ENCODE results near the gene C5AR1. TPM values are rescaled to one million over a fixed set of nuclear protein-coding genes. Genes with fewer than 3 reads are reported as not detected.

The C5AR1 gene
- total RNA-seq, 4 donors from 2014 or later: 1.2 to 2.4 (median 1.5) TPM

DNA sequence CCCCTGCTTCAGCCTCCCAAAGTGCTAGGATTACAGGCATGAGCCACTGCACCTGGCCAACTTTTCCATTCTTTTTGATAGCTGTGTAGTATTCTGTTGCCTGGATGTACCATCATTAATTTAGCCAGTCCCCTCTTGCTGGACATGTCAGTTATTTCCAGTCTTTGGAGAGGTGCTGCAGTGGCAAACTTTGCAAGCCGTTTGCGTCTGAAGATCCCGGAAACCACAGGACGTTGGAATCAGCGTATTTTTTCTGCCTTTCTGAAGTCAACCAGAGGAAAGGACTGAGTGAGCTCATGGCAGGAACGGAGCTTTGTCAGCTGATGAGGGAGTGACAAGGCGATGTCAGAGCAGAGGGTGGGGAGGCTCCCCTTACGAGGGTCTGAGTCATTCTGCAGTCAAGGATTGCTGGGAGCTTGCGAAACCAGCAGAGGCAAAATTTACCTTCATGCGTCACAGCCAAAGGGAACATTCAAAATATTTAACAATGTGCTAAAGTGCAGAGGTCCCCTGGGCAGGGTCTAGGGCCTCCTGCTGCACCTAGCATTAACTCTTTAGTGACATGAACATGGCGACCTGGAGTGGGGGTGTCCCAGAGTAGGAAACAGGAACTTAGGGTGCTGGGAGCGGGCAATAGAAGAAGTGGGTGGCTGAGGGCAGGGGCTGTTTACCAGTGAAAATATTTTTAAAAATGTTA, 5.6 kb downstream of the C5AR1 start:
- Histone ChIP-seq H3K4me3 (no peak overlapping the region), H3K9me3 (no peaks in the 10 kb centered on the region), H3K27me3 (peaks cover 11% of the 10 kb centered on the region), H3K27ac (no peak overlapping the region), H3K36me3 (no peaks in the 10 kb centered on the region), H3K4me1 (peaks cover 4% of the 10 kb centered on the region)
- DNase-seq (ENCODE audit: low spot score in 2 of 2): peak; percentile 88
- TF ChIP-seq POLR2AphosphoS5 (IDR thresholded peaks at IDR 0.05): peak in 2 of 3 donors; percentile 64 to 87
- TF ChIP-seq, protein P1, sequence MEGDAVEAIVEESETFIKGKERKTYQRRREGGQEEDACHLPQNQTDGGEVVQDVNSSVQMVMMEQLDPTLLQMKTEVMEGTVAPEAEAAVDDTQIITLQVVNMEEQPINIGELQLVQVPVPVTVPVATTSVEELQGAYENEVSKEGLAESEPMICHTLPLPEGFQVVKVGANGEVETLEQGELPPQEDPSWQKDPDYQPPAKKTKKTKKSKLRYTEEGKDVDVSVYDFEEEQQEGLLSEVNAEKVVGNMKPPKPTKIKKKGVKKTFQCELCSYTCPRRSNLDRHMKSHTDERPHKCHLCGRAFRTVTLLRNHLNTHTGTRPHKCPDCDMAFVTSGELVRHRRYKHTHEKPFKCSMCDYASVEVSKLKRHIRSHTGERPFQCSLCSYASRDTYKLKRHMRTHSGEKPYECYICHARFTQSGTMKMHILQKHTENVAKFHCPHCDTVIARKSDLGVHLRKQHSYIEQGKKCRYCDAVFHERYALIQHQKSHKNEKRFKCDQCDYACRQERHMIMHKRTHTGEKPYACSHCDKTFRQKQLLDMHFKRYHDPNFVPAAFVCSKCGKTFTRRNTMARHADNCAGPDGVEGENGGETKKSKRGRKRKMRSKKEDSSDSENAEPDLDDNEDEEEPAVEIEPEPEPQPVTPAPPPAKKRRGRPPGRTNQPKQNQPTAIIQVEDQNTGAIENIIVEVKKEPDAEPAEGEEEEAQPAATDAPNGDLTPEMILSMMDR (IDR thresholded peaks at IDR 0.05): no peak
- TF ChIP-seq POLR2A (IDR thresholded peaks at IDR 0.05): no peak
- WGBS: 39% methylated on average over 12 of the region's 12 CpGs

DNA sequence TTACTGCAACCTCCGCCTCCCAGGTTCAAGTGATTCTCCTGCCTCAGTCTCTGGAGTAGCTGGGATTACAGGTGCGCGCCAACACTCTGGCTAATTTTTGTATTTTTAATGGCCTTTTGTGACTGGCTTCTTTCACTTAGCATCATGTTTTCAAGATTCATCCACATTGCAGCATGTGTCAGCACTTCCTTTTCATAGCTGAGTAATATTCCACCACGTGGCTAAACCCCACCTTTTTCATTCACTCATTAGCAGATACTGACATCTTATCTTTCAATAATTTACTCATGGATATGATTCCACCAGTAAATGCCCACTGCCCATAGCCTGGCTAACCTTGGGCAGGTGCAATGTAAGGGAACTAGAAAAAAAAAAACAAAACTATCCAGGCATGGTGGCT, 6.9 kb downstream of the C5AR1 start:
- 88% methylated on average over 4 of the region's 4 CpGs for WGBS
- Histone ChIP-seq H3K27ac (no peak overlapping the region), H3K4me3 (no peak overlapping the region), H3K9me3 (no peaks in the 10 kb centered on the region), H3K27me3 (peaks cover 2% of the 10 kb centered on the region), H3K36me3 (no peaks in the 10 kb centered on the region), H3K4me1 (no peaks in the 10 kb centered on the region)
- no peak for DNase-seq (ENCODE audit: low spot score in 2 of 2)
- TF ChIP-seq EP300 (IDR thresholded peaks at IDR 0.05) (no peak), POLR2AphosphoS5 (IDR thresholded peaks at IDR 0.05) (no peak), POLR2A (IDR thresholded peaks at IDR 0.05) (no peak)
- TF ChIP-seq, protein P1 (IDR thresholded peaks at IDR 0.05): no peak

DNA sequence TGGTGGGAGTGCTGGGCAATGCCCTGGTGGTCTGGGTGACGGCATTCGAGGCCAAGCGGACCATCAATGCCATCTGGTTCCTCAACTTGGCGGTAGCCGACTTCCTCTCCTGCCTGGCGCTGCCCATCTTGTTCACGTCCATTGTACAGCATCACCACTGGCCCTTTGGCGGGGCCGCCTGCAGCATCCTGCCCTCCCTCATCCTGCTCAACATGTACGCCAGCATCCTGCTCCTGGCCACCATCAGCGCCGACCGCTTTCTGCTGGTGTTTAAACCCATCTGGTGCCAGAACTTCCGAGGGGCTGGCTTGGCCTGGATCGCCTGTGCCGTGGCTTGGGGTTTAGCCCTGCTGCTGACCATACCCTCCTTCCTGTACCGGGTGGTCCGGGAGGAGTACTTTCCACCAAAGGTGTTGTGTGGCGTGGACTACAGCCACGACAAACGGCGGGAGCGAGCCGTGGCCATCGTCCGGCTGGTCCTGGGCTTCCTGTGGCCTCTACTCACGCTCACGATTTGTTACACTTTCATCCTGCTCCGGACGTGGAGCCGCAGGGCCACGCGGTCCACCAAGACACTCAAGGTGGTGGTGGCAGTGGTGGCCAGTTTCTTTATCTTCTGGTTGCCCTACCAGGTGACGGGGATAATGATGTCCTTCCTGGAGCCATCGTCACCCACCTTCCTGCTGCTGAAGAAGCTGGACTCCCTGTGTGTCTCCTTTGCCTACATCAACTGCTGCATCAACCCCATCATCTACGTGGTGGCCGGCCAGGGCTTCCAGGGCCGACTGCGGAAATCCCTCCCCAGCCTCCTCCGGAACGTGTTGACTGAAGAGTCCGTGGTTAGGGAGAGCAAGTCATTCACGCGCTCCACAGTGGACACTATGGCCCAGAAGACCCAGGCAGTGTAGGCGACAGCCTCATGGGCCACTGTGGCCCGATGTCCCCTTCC, 10.5 kb downstream of the C5AR1 start:
- Histone ChIP-seq H3K36me3 (no peaks in the 10 kb centered on the region), H3K27me3 (peaks cover 4% of the 10 kb centered on the region), H3K4me3 (no peak overlapping the region), H3K9me3 (no peaks in the 10 kb centered on the region), H3K27ac (no peak overlapping the region), H3K4me1 (no peaks in the 10 kb centered on the region)
- no peak for DNase-seq (ENCODE audit: low spot score in 2 of 2)
- WGBS: 91% methylated on average over 44 of the region's 46 CpGs
- TF ChIP-seq, protein P1 (IDR thresholded peaks at IDR 0.05): no peak
- TF ChIP-seq POLR2AphosphoS5 (IDR thresholded peaks at IDR 0.05): no peak
- no peak for TF ChIP-seq EP300 (IDR thresholded peaks at IDR 0.05)
- no peak for TF ChIP-seq POLR2A (IDR thresholded peaks at IDR 0.05)

DNA sequence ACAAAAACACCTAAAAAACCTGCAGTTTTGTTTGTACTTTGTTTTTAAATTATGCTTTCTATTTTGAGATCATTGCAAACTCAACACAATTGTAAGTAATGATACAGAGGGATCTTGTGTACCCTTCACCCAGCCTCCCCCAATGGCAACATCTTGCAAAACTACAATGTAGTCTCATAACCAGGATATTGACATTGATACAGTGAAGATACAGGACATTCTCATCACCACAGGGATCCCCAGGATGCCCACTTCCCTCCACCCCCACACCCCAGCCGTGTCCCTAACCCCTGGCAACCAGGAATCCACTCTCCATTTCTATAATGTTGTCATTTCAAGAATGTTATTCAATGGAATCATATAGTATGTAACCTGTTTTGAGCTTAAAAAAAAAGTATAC, 12.0 kb downstream of the C5AR1 start:
- Histone ChIP-seq H3K27ac (no peak overlapping the region), H3K36me3 (no peaks in the 10 kb centered on the region), H3K4me3 (no peak overlapping the region), H3K27me3 (peaks cover 4% of the 10 kb centered on the region), H3K4me1 (no peaks in the 10 kb centered on the region), H3K9me3 (no peaks in the 10 kb centered on the region)
- WGBS: 79% methylated on average over 1 of the region's 1 CpG
- DNase-seq (ENCODE audit: low spot score in 2 of 2): no peak
- no peak for TF ChIP-seq EP300 (IDR thresholded peaks at IDR 0.05)
- TF ChIP-seq POLR2AphosphoS5 (IDR thresholded peaks at IDR 0.05): no peak
- TF ChIP-seq POLR2A (IDR thresholded peaks at IDR 0.05): no peak
- TF ChIP-seq, protein P1 (IDR thresholded peaks at IDR 0.05): no peak

DNA sequence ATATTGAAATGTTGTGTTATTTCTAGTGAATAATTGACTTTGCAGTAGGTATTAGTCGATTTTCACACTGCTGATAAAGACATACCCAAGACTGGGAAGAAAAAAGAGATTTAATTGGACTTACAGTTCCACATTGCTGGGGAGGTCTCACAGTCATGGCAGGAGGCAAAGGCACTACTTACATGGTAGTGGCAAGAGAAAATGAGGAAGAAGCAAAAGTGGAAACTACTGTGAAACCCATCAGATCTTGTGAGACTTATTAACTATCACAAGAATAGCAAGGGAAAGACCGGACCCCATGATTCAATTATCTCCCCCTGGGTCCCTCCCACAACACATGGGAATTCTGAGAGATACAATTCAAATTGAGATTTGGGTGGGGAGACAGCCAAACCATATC, 12.4 kb downstream of the C5AR1 start:
- no peaks in the 10 kb centered on the region for H3K9me3 ChIP-seq
- peaks cover 4% of the 10 kb centered on the region for H3K27me3 ChIP-seq
- TF ChIP-seq EP300 (IDR thresholded peaks at IDR 0.05): no peak
- TF ChIP-seq POLR2A (IDR thresholded peaks at IDR 0.05): no peak
- TF ChIP-seq, protein P1 (IDR thresholded peaks at IDR 0.05): no peak
- no peak for TF ChIP-seq POLR2AphosphoS5 (IDR thresholded peaks at IDR 0.05)
- H3K36me3 ChIP-seq: no peaks in the 10 kb centered on the region
- no peak overlapping the region for H3K27ac ChIP-seq
- H3K4me3 ChIP-seq: no peak overlapping the region
- H3K4me1 ChIP-seq: no peaks in the 10 kb centered on the region
- no peak for DNase-seq (ENCODE audit: low spot score in 2 of 2)
- WGBS: 66% methylated on average over 2 of the region's 2 CpGs

All from suprapubic skin (tissue), 4 donors.